Coronary artery (tissue), 2 donors: Measurements from ENCODE around the gene CAMTA1.
"Not testable (repeated sequence)": the region's sequence is repeated elsewhere in the genome, so short reads cannot be mapped to it uniquely, and the experiment has no call there.

ENCODE experiments used
- DNase-seq: peaks from one replicate; pipeline ENCODE4 v3.0.0-alpha.2; 2017; ENCODE audit warnings: low spot score
- H3K27ac ChIP-seq, 2 donors: fragments of 200-600 bp; sonication (generic); one replicate each; pipeline ENCODE4 v1.5.1; 2016 to 2019
- H3K4me3 ChIP-seq: fragments of 200-600 bp; sonication (generic); 2 replicates; pipeline ENCODE4 v1.5.1; 2016; ENCODE audit warnings: mild to moderate bottlenecking, moderate library complexity
- CTCF ChIP-seq: fragments of 200-600 bp; sonication (generic); IDR thresholded peaks from one replicate; pipeline ENCODE4 v1.5.1; 2019; ENCODE audit warnings: antibody characterized with exemption

The CAMTA1 gene

GRCh38 chr1:7159116-7159781 is 374.0 kb downstream of the CAMTA1 start:
- DNase-seq = no peak
- Histone ChIP-seq H3K4me3 (no peak overlapping the region), H3K27ac (no peak overlapping the region)
- no peak for TF ChIP-seq CTCF

GRCh38 chr1:7168554-7168953 is 383.3 kb downstream of the CAMTA1 start:
- not testable (repeated sequence) for DNase-seq, H3K4me3 ChIP-seq, H3K27ac ChIP-seq

GRCh38 chr1:7171168-7171567 is 385.9 kb downstream of the CAMTA1 start:
- DNase-seq = no peak
- H3K27ac ChIP-seq = no peak overlapping the region
- TF ChIP-seq CTCF = no peak
- H3K4me3 ChIP-seq = no peak overlapping the region

GRCh38 chr1:7171574-7171973 is 386.3 kb downstream of the CAMTA1 start:
- DNase-seq = no peak
- no peak overlapping the region for H3K27ac ChIP-seq

GRCh38 chr1:7172804-7173203 is 387.6 kb downstream of the CAMTA1 start:
- Histone ChIP-seq H3K4me3 (no peak overlapping the region), H3K27ac (no peak overlapping the region)
- DNase-seq = no peak
- TF ChIP-seq CTCF = no peak

More at GRCh38 chr1:7171574-7171973, 386.3 kb downstream of the CAMTA1 start:
- no peak overlapping the region for H3K4me3 ChIP-seq
- TF ChIP-seq CTCF = no peak

- H3K4me3 ChIP-seq = no peak overlapping the region
- TF ChIP-seq CTCF = no peak
- no peak overlapping the region for H3K27ac ChIP-seq
- no peak for DNase-seq
Measured at GRCh38 chr1:7174561-7174960, 389.3 kb downstream of the CAMTA1 start.

- Histone ChIP-seq H3K27ac (no peak overlapping the region), H3K4me3 (no peak overlapping the region)
- no peak for DNase-seq
- TF ChIP-seq CTCF = no peak
Measured at GRCh38 chr1:7174980-7175906, 390.0 kb downstream of the CAMTA1 start.
